GM10266 (cell line): ENCODE measurements around the gene C16orf95.

Source experiments
- DNase-seq: peaks from one replicate; pipeline ENCODE4 v3.0.0; 2012; ENCODE audit errors: extremely low spot score
- CTCF ChIP-seq: IDR thresholded peaks from 2 replicates; pipeline ENCODE4 v1.5.1; 2012; ENCODE audit warnings: mild to moderate bottlenecking, low read depth; ENCODE audit not compliant: control insufficient read depth, insufficient read depth; ENCODE audit errors: missing control alignments

Gene C16orf95

GRCh38 chr16:87323727-87324410, 6.7 kb upstream of the C16orf95 start:
- no peak for DNase-seq
- no peak for TF ChIP-seq CTCF

- DNase-seq = no peak
- TF ChIP-seq CTCF = no peak
These were observed 5.9 kb upstream of the C16orf95 start for GRCh38 chr16:87322833-87323726.

GRCh38 chr16:87322360-87322759, 5.2 kb upstream of the C16orf95 start:
- TF ChIP-seq CTCF = no peak
- no peak for DNase-seq

DNA sequence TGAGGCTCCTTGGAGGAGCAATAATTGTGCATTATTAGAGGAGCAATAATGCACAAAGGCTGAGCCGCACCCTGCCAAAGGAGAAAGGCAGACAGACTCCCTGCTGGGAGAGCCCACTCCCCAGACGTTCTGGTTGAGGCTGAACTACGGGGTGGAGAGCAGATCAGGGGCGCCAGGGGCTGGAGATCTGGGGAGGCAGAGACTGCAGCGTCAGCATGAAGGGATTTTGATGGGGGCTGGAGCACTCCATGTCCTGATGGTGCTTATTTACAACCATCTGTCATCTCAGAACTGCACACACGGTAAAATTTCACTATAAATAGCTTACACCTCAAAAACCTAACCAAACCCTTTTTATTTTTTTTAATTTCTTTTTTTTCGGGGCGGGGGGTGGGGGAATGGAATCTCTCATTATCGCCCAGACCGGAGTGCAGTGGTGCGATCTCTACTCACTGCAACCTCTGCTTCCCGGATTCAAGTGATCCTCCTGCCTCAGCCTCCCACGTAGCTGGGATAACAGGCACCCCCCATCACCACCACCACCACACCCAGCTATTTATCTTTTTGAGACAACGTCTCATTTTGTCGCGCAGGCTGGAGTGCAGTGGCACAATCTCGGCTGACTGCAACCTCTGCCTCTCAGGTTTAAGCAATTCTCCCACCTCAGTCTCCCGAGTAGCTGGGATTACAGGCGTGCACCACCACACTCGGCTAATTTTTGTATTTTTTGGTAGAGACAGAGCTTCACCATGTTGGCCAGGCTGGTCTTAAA, 4.3 kb upstream of the C16orf95 start:
- DNase-seq = no peak
- TF ChIP-seq CTCF = no peak

- no peak for DNase-seq
- TF ChIP-seq CTCF = no peak
These were observed 3.5 kb upstream of the C16orf95 start for GRCh38 chr16:87320510-87321227.

DNA sequence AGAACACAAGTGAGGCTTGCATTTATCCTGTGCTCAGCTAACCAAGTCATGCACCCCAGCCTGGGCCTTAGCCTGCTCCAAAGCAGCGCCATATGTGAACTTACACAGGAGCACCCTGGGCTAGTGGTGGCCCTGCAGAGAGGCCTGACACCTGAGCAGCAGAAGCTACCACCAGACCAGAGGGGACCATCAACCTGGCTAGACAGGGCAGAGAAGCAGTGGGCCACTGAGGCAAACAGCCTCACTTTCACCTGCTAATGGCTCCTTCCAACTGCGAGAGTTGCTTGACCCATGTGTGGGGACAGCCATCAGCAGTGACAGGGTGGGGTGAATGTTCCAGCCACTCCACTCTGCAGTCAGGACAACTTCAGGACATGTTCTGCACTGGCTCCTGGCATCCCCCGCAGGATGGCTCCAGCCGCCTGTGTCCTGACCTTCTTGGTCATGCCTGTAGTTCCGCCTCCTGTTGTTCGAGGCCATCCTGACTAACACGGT, 2.9 kb upstream of the C16orf95 start:
- no peak for TF ChIP-seq CTCF
- DNase-seq = no peak
